Activated B cell treated with CpG ODN at 0.5 μM for 24 hours (primary cell): ENCODE measurements around the gene LYRM9. TPM values are rescaled to one million over a fixed set of nuclear protein-coding genes. Genes with fewer than 3 reads are reported as not detected.

Source experiments
- ATAC-seq: fragments of 200-7000 bp; cut with Tn5 transposase; one replicate; pipeline ENCODE4 v1.10.0; 2021; ENCODE audit warnings: low read depth, mild to moderate bottlenecking, moderate library complexity
- CTCF ChIA-PET: fragments of 350-600 bp; sonication (Branson Sonifier 250); formaldehyde crosslinking; loops from one replicate; lab custom pipeline; 2021; ENCODE audit warnings: antibody characterized with exemption; lab: Charles Lee
- POLR2A ChIA-PET: fragments of 350-600 bp; sonication (Branson Sonifier 250); formaldehyde crosslinking; loops from one replicate; lab custom pipeline; 2021; ENCODE audit warnings: antibody characterized with exemption; lab: Charles Lee
- DNase-seq: peaks from one replicate; pipeline ENCODE4 v3.0.0; 2022
- H3K27ac Mint-ChIP-seq: one replicate; pipeline ENCODE4 v1.8.0; 2020; ENCODE audit warnings: mixed read lengths
- H3K27me3 Mint-ChIP-seq: one replicate; pipeline ENCODE4 v1.8.0; 2021; ENCODE audit warnings: mixed read lengths
- H3K36me3 Mint-ChIP-seq: one replicate; pipeline ENCODE4 v1.8.0; 2021; ENCODE audit warnings: low read depth, mixed read lengths
- H3K4me1 Mint-ChIP-seq: one replicate; pipeline ENCODE4 v1.8.0; 2021; ENCODE audit warnings: mixed read lengths
- H3K4me3 Mint-ChIP-seq: one replicate; pipeline ENCODE4 v1.8.0; 2020; ENCODE audit warnings: mild to moderate bottlenecking, mixed read lengths
- H3K9me3 Mint-ChIP-seq: one replicate; pipeline ENCODE4 v1.8.0; 2020; ENCODE audit warnings: mixed read lengths
- intact Hi-C: fragments of 100-400 bp; cut with micrococcal nuclease; formaldehyde crosslinking; loops from one replicate; pipeline ENCODE4 v1.15.1; 2024
- total RNA-seq: library from RNA; stranded (reverse); gene quantifications from 2 replicates; pipeline ENCODE4 v1.2.3, GENCODE V29; 2022
- TF ChIP-seq, protein P1 (sequence below): fragments of 200-600 bp; IDR thresholded peaks from one replicate; pipeline ENCODE4 v1.8.0; 2022; ENCODE audit warnings: antibody characterized with exemption, mild to moderate bottlenecking

The LYRM9 gene
- total RNA-seq, result 7.2 and 7.5 TPM in 2 replicates

DNA sequence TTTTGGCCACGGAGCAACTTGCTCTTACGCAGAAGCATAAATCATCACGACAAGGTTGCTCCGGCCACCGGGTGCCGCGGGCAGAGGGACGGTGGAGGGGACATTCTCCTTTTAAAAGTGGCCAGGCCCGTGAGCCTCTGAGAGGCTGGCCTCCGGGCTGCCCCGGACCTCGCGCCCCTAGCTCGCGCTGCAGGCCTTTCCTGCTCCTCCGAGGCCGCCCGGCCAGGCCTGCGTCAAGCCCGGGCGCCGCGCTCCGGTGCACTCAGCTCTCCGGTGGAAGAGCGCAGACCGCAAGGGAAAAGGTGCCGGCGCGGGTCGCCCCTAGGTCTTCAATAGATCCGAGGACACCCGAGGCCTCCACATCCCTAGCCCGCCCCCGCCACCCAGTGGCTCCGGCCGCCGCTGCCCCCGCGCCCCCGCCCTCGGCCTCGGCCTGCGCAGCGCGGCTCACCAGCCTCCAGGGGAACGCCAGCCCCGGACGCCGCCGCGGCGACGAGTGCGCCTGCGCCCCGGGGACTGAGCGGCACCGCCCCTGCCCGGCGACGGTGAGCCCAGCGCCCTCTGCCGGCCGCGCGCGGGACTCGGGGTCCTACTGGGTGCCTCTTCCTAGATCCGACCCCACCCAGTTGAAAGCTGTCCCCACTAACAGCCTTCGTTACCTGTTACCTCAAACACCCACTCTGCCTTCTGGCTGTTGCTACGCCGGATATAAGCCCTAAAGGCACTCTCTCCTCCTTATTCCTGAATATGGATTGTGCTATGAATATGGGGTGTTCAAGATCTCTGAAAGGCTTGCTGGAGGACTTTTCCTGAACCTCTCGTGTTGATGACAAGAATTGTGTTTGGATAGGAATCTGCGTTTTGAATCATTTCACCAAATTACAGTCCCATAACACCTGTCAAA is at the start of gene LYRM9:
Gene LYRM9 (minus strand): TSS at position 500 of the 904 bp plus-strand sequence. CDS start 10,671 bp downstream, outside the sequence.
- H3K4me1 Mint-ChIP-seq, result peaks cover 17% of the 10 kb centered on the region
- no peaks in the 10 kb centered on the region for H3K27me3 Mint-ChIP-seq
- peak; percentile 96 for ATAC-seq
- POLR2A ChIA-PET, result interaction anchor here (0.9 to 2.8 kb wide), 6 partner anchors 13 to 1059 kb away, joined by 3 to 26 read pairs (median 4); partner anchors contain the start of genes PHF12 and WSB1
- TF ChIP-seq, protein P1, sequence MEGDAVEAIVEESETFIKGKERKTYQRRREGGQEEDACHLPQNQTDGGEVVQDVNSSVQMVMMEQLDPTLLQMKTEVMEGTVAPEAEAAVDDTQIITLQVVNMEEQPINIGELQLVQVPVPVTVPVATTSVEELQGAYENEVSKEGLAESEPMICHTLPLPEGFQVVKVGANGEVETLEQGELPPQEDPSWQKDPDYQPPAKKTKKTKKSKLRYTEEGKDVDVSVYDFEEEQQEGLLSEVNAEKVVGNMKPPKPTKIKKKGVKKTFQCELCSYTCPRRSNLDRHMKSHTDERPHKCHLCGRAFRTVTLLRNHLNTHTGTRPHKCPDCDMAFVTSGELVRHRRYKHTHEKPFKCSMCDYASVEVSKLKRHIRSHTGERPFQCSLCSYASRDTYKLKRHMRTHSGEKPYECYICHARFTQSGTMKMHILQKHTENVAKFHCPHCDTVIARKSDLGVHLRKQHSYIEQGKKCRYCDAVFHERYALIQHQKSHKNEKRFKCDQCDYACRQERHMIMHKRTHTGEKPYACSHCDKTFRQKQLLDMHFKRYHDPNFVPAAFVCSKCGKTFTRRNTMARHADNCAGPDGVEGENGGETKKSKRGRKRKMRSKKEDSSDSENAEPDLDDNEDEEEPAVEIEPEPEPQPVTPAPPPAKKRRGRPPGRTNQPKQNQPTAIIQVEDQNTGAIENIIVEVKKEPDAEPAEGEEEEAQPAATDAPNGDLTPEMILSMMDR, result peak; percentile 91
- H3K27ac Mint-ChIP-seq, result peak within 1 kb of the TSS; percentile 69
- H3K9me3 Mint-ChIP-seq, result no peaks in the 10 kb centered on the region
- CTCF ChIA-PET, result interaction anchor here (0.7 to 4.1 kb wide), 12 partner anchors 9 to 523 kb away, joined by 3 to 93 read pairs (median 4); no protein-coding TSS in a partner anchor
- peak within 1 kb of the TSS; percentile 84 for H3K4me3 Mint-ChIP-seq
- intact Hi-C loops, result loop anchor here (1.0 to 5.0 kb wide), 7 partner anchors 53 to 546 kb away; partner anchors contain the start of genes IFT20 and TNFAIP1
- H3K36me3 Mint-ChIP-seq, result no peaks in the 10 kb centered on the region
- DNase-seq, result peak; percentile 97

DNA sequence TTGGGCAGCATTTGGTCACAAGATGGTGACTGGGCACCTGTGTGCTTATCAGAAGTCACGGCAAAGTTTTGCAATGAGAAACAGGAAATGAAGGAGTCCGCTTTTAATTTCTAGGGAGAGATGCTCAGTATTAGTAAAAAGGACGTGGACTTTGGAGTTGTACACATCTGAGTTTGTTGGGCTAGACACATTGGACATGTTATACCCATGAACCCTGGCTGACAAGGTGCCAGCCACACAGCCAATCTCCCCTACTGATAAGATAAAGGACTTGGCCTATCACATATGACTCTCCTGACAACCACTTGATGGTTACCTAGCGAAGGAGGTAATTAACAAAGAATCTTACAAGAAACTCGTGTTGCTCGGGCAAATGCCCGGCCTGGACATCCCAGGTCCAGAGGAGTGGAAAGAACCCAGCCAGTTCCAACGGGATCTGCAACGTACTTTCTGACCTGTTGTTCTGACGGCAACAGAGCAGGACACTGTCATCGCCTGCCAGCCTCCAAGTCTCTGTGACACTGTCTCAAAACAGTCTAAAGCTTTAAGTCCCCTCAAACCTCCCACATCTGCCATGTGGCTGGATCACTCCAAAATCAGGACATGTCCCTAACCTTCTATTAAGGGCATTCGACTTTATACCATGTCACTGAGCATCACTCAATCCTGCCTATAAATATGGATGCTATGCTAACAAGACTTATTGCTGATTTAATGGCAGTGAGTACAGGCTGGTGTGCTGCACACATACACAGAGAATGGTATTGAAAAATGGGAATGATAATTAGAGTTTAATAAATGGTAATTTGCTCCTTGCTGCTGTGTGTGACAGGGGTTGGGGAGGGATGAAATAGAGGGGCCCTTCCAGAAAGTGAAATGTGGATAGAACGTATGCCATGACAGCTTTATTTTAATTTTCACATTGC is 47.6 kb upstream of the LYRM9 start:
- H3K27me3 Mint-ChIP-seq, result peaks cover 2% of the 10 kb centered on the region
- intact Hi-C loops, result no loop called here
- CTCF ChIA-PET, result interaction anchor here (0.8 kb wide), 1 partner anchor 47 kb away, joined by 3 read pairs; no protein-coding TSS in a partner anchor

DNA sequence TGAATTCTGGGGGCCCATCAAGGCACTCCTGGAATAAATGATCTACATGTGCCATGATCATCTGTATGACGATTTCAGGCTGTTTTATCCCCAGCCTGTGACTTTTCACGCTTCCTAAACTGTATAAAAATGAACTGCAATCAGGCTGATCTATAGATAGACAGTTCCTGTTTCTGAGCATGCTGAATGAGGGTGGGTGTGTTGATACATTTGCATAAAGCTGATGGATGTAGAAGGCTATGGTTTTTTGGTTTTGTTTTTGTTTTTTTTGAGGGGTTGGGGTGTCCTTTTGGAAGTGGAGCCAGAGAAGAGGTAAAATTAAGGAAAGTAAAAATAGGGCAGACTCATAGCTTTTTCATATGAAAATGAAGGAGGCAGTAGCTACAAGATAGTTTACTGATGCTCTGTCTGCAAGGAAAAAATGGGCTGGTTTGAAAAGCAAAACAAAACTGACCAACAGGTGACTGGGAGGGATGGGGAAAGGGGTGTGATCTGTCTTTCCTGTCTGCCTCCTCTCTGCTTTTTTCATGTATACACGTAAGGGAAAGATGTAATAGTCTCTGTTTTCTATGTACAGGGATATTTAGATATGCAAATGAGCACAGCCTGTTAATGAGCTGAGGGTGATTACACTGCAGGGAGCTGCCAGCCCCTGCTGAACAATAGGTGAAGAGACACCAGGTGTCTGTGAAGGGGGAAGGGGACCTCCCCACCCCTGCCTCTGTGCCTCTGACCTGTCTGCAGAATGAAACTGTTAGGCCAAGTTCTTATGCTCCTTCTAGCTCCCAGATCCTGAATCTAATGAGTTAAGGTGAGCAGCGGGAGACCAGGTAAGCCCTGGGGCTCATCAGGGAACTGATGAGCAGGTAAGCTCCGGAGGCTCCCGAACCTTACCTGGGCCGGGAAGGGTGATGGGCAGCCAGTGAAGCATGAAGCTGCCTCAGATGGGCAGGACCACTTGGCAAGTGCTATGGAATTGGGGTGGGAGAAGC is 46.6 kb upstream of the LYRM9 start:
- Mint-ChIP-seq H3K27ac (no peak overlapping the region), H3K4me1 (peaks cover 25% of the 10 kb centered on the region), H3K9me3 (no peaks in the 10 kb centered on the region), H3K36me3 (no peaks in the 10 kb centered on the region), H3K4me3 (peak overlapping the region; percentile 63), H3K27me3 (peaks cover 3% of the 10 kb centered on the region)
- TF ChIP-seq, protein P1, result no peak
- no peak for DNase-seq
- intact Hi-C loops, result no loop called here
- POLR2A ChIA-PET, result no interaction called here
- peak; percentile 66 for ATAC-seq
- CTCF ChIA-PET, result interaction anchor here (0.8 kb wide), 1 partner anchor 46 kb away, joined by 3 read pairs; no protein-coding TSS in a partner anchor

More for the DNA sequence above, 47.6 kb upstream of the LYRM9 start:
- POLR2A ChIA-PET, result no interaction called here
- H3K9me3 Mint-ChIP-seq, result no peaks in the 10 kb centered on the region
- peaks cover 34% of the 10 kb centered on the region for H3K4me1 Mint-ChIP-seq
- DNase-seq, result no peak
- no peak for ATAC-seq
- H3K4me3 Mint-ChIP-seq, result no peak overlapping the region
- no peak overlapping the region for H3K27ac Mint-ChIP-seq
- TF ChIP-seq, protein P1, result no peak
- no peaks in the 10 kb centered on the region for H3K36me3 Mint-ChIP-seq

DNA sequence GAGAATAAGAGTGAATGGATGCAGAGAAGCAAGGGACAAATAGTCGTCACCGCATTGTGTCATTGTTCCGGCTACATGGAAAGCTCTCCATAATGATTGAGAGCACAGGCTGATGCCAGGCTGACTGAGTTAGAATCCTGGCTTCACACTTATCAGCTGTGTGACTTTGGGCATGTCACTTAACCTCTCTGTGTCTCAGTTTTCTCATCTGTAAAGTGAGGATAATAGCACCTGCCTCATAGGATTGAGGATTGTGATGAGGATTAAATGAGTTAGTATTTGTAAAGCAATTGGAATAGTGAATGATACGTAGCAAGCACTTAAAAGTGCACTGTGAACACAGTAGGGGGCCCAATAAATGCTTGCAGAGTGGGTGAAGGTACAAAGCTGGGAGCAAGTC is 45.7 kb upstream of the LYRM9 start:
- Mint-ChIP-seq H3K27me3 (peaks cover 3% of the 10 kb centered on the region), H3K36me3 (no peaks in the 10 kb centered on the region), H3K27ac (no peak overlapping the region), H3K9me3 (no peaks in the 10 kb centered on the region), H3K4me3 (no peak overlapping the region), H3K4me1 (peaks cover 19% of the 10 kb centered on the region)
- intact Hi-C loops, result no loop called here
- CTCF ChIA-PET, result no interaction called here
- ATAC-seq, result no peak
- TF ChIP-seq, protein P1, result no peak
- DNase-seq, result no peak
- POLR2A ChIA-PET, result no interaction called here
